SW480 (cell line): ENCODE results near the gene ERFE.

Experiments
- DNase-seq: peaks from one replicate; pipeline ENCODE4 v3.0.0-alpha.2; 2016; ENCODE audit warnings: low spot score

Gene ERFE

GRCh38 chr2:238155051-238155760 is 3.6 kb upstream of the ERFE start:
- no peak for DNase-seq

GRCh38 chr2:238155761-238156694 is 2.7 kb upstream of the ERFE start:
- no peak for DNase-seq

- no peak for DNase-seq
These were observed 1.2 kb upstream of the ERFE start for GRCh38 chr2:238157506-238158017.

GRCh38 chr2:238158018-238158508 is 707 bp upstream of the ERFE start:
- no peak for DNase-seq

DNA sequence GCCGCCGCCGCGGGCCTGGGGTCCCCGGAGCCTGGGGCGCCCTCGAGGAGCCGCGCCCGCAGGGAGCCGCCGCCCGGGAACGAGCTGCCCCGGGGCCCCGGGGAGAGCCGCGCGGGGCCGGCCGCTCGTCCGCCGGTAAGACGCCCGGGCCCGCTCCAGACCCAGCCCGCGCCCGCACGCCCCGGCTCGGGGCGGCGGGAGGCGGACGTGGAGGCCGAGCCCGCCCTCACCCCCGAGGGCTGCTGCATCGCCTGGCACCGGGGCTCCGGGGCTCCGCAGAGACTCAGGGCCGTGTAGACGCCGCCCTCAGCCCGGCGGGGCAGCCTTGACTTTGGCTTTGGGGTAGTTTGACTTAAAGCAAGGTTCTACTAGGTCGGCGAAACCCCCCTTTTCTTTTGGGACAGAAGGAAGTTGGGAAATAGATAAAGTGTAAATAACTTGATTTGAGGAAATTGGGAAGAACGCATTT is 335 bp downstream of the ERFE start:
- no peak for DNase-seq

DNA sequence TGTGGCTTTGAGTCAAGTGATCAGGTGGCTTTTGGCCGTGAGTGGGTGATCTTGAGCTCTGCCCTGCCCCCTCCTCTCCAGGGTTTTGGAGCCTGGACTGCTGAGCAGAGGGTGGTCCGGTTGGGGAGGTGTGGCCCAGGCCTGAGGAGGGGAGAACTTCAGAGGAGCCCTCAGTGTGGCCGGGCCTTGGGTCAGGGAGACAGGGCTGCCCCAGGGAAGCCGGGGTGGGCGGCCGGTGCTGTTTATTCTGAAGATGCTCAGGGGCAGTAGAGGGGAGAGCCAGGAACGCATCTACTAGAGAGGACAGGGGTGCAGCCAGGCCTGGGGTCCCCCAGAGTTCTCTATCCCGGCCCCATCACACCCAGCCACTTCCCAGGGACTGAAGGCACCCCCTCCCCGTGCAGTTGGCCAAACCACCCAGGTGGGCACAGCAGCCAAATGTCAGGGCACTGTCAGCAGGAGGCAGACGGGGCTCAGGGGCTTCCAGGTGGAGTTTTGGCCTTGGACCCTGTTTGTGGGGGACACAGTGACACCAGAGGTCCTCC is 963 bp downstream of the ERFE start:
- no peak for DNase-seq

DNA sequence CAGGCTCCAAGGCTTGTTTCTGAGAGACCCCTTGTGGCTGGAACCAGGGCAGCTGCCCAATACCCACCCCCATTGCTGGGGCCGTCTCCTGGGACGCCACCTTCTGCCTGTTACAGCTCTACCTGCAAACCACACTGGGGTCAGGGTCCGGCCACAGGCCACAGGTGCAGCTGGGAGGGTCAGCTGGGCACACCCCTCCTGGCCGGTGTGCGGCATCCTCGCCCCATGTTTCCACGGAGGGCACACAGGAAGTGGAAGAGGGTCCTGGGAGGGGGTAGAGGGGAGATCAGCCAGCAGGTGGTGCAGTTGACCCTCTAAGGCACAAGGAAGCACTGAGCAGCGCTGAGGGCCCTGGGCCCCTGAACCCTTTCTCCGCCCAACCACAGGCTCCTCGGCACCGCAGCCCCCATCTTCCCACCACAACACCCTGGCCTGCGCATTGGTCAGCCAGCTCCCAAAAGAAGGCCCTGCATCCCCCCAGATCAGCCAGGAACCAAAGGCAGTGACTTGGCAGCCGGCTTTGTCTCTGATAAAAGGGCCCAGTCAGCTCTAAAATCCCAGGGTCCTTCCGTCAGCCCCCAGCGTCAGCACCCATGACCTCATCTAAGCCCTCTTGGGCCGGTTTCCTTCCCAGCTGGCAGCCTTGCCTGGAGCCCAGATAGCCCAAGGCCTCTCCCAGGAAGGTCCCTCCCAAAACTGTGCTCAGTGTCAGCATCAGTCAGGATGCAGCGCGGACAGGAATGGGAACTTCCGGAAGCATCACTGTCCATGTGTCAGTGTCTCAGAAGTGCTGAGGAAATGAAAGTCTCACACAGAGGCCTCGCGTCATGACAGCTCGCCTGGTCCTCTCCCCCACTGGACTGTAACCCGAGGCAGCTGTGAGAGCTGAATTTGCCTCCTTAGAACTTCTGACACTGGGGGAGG is 1.7 kb downstream of the ERFE start:
- no peak for DNase-seq

GRCh38 chr2:238161291-238162051 is 2.7 kb downstream of the ERFE start:
- no peak for DNase-seq

- DNase-seq = no peak
These were observed 3.6 kb downstream of the ERFE start for GRCh38 chr2:238162251-238162845.

- DNase-seq = no peak
These were observed 4.2 kb downstream of the ERFE start for GRCh38 chr2:238162846-238163441.

DNA sequence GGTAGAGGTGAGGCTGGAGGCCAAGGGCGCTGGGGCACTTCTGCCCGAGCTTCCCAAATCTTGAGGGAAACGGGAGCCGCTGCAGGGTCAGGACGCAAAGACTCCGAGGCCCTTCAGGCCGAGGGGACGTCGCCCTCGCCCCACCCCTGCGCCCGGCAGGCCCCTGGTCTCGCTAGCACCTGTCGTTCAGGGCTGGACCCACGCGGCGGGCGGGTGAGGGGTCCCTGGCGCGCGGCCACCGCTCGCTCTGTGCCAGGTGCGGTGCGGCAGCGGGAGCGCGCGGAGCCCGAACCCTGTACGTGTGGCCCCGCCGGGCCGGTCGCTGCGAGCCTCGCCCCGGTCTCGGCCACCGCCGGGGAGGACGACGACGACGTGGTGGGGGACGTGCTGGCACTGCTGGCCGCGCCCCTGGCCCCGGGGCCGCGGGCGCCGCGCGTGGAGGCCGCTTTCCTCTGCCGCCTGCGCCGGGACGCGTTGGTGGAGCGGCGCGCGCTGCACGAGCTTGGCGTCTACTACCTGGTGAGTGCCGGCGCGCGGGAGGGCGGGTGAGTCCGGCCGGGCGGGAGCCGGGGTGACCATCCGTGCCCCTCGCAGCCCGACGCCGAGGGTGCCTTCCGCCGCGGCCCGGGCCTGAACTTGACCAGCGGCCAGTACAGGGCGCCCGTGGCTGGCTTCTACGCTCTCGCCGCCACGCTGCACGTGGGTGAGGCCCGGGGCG is 4.9 kb downstream of the ERFE start:
- no peak for DNase-seq

- DNase-seq = no peak
These were observed 6.1 kb downstream of the ERFE start for GRCh38 chr2:238164906-238165287.

DNA sequence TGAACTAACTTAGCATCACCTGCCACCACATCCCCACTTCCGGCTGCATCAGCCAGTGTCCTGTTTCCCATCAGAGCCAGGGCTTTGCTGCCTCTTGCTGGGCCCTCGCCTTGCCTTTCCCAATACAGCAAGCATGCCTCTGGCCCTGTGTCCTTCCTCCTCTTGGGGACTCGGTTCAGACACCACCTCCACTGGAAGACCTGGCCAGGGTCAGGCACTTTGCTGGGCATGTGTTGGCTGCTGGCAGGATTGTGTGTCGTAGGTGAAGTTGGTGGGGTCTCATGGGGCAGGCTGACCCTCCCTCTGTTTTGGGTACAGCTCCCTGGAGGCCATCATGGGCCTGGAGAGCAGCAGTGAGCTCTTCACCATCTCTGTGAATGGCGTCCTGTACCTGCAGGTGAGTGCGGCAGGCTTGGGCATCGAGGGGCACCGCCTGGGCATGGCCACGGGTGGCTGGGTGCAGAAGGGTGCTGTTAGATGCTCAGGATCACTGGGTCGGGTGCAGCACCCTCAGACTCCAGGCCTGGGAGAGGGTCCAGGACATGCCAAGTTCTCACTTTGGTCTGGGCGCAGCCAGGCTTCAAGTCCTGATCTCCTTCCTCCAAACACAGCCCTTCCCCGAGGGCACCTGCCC is 6.6 kb downstream of the ERFE start:
- DNase-seq = no peak

DNA sequence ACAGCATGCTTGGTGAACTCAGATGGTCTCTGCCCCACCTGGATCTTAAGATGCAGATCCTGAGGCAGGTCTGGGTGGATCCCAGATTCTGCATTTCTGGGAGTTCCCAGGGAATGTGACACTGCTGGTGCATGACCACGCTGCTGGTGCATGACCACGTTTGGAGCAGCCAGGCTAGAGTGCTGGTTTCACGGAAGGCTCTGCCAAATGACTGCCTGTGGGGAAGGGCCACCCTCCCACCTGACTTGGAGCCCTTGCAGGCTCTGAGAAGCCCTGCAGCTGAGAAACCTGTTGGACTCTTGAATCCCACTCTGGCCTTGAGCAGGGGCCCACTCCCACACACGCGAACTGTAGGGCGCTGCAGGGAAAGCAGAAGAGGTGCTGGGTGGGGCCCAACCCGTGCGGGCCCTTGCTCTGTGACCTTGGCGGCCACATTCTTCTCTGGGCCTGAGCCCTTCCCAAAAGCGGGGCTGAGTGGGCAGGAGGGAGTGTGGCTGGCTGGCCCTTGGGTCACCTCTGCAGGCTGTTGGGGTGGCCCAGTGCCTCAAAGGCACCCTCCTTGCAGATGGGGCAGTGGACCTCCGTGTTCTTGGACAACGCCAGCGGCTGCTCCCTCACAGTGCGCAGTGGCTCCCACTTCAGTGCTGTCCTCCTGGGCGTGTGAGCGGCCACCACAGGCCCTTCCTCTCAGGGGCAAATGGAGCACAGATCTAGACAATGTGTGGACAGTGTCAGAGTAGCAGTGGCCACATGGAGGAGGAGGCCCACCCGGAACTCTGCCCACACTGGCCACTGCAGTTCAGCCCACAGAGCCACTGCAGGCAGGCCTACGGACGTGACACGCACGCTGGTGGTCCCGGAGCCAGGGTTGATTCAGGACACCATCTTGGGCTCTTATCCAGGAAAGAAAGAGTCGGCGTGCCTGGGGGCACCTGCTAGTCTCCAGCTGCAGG is 7.9 kb downstream of the ERFE start:
- DNase-seq = no peak

- no peak for DNase-seq
These were observed 8.6 kb downstream of the ERFE start for GRCh38 chr2:238167344-238167715.

- no peak for DNase-seq
These were observed 9.0 kb downstream of the ERFE start for GRCh38 chr2:238167761-238168160.

DNA sequence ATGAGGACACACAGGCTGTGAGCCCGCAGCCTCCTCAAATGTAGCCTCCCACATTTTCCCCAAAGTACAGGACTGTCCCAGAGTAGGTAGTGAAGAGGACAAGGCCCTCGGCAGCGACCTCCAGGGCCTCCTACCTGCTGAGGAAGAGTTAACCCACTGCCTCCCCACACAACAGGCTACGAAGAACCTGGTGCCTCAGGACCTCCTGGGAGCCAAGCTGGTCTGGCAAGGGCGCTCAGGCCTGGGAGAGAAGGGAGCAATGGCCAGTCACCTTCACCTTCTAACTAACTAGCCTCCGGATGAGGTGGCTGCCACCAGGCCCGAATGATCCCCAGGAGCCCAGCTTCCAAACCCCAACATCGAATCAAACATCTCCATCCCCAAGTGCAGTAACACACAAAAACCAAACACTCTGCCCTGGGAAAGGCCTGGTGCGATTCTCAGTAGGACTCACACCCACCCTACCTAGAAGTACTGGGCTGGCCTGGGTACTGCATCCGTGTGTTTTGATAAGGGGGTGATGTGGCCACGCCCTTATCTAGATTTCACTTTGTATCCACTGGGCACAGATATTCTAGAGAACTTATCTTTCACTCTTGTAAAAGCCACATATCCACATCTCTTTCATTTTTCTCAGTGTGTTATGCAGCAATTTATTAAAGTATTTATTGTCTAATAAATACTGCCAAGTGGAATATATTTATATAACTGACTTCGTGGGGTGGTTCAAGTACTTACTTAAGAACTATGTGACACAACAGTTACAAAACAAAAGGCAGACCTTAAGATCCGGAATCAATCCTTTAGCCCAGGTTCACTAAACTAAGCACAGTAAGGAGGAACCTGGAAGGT is 9.7 kb downstream of the ERFE start:
- no peak for DNase-seq
